H1 (cell line): Measurements from ENCODE around the gene TRAT1. TPM values are rescaled to one million over a fixed set of nuclear protein-coding genes. Genes with fewer than 3 reads are reported as not detected.

Experiments
- CTCF ChIA-PET: fragments of 300-600 bp; sonication (Branson Sonifier 250); formaldehyde crosslinking; loops from one replicate; lab custom pipeline; 2021; ENCODE audit not compliant: partially characterized antibody; lab: Charles Lee
- POLR2A ChIA-PET: fragments of 300-600 bp; sonication (Branson Sonifier 250); formaldehyde crosslinking; loops from one replicate; lab custom pipeline; 2021; ENCODE audit warnings: inconsistent platforms; ENCODE audit not compliant: partially characterized antibody; lab: Charles Lee
- DNase-seq, 2 experiments: peaks; one replicate each; pipeline versions ENCODE4 v3.0.0 to v3.0.0-alpha.2; 2010 to 2022; ENCODE audit warnings: low spot score in 2 of 2, low read depth in 1 of 2, mixed read lengths in 1 of 2
- FAIRE-seq: peaks from 2 replicates; lab custom pipeline; 2011; peaks lifted over from hg19 to GRCh38; lab: Jason Lieb, UNC
- H2AFZ ChIP-seq: 2 replicates; pipeline ENCODE4 v1.8.1; 2012; ENCODE audit warnings: low read length, inconsistent platforms
- H2AK5ac ChIP-seq: 2 replicates; pipeline ENCODE4 v1.6.1; 2013; ENCODE audit warnings: low read depth, low read length
- H2BK120ac ChIP-seq: replicated peaks from 2 replicates; pipeline ENCODE3; 2013; ENCODE audit warnings: low read depth, low read length, inconsistent platforms
- H2BK12ac ChIP-seq: 2 replicates; pipeline ENCODE4 v1.6.1; 2013; ENCODE audit warnings: low read depth, low read length
- H2BK15ac ChIP-seq: 2 replicates; pipeline ENCODE4 v1.6.1; 2013; ENCODE audit warnings: low read length
- H2BK20ac ChIP-seq: 2 replicates; pipeline ENCODE4 v1.6.1; 2013; ENCODE audit warnings: low read length
- H2BK5ac ChIP-seq: 2 replicates; pipeline ENCODE4 v1.6.1; 2013; ENCODE audit warnings: low read depth, low read length
- H3K14ac ChIP-seq: 2 replicates; pipeline ENCODE4 v1.6.1; 2013; ENCODE audit warnings: inconsistent platforms; ENCODE audit not compliant: insufficient read length
- H3K18ac ChIP-seq: 2 replicates; pipeline ENCODE4 v1.6.1; 2013; ENCODE audit warnings: low read length; ENCODE audit errors: extremely low read depth
- H3K23ac ChIP-seq: 2 replicates; pipeline ENCODE4 v1.6.1; 2013; ENCODE audit warnings: inconsistent platforms; ENCODE audit not compliant: insufficient read length
- H3K23me2 ChIP-seq: 2 replicates; pipeline ENCODE4 v1.6.1; 2013; ENCODE audit warnings: low read depth, low read length
- H3K27ac ChIP-seq: 2 replicates; pipeline ENCODE4 v1.6.1; 2011; ENCODE audit warnings: low read depth, low read length, inconsistent platforms
- H3K27me3 ChIP-seq, 4 experiments: replicated peaks in 1 of 4; 1 replicate in 1 of 4; 2 replicates in 3 of 4; pipeline versions ENCODE4 v1.6.1 to v1.8.1; 2011 to 2013; ENCODE audit warnings: low read length in 3 of 4, mild to moderate bottlenecking in 3 of 4, inconsistent platforms in 2 of 4, mixed read lengths in 2 of 4, moderate library complexity in 1 of 4; ENCODE audit not compliant: control insufficient read depth in 3 of 4, insufficient read depth in 3 of 4; ENCODE audit errors: extremely low read depth in 1 of 4
- H3K36me3 ChIP-seq, 4 experiments: 2 replicates each; pipeline versions ENCODE4 v1.6.1 to v1.8.1; 2011 to 2013; ENCODE audit warnings: mild to moderate bottlenecking in 4 of 4, low read length in 3 of 4, moderate library complexity in 2 of 4, control low read depth in 1 of 4, inconsistent platforms in 1 of 4; ENCODE audit not compliant: insufficient read depth in 4 of 4, control insufficient read depth in 2 of 4
- H3K4ac ChIP-seq: replicated peaks from 2 replicates; pipeline ENCODE3; 2013; ENCODE audit warnings: low read length, low read depth, mixed read lengths, inconsistent platforms; ENCODE audit not compliant: insufficient read length
- H3K4me1 ChIP-seq, 4 experiments: replicated peaks in 1 of 4; 1 replicate in 1 of 4; 2 replicates in 3 of 4; pipeline versions ENCODE4 v1.6.1 to v1.8.1; 2011 to 2013; ENCODE audit warnings: low read length in 3 of 4, inconsistent platforms in 2 of 4, mixed read lengths in 1 of 4; ENCODE audit not compliant: insufficient read depth in 4 of 4, control insufficient read depth in 3 of 4
- H3K4me2 ChIP-seq, 2 experiments: 2 replicates each; pipeline versions ENCODE4 v1.6.1 to v1.8.1; 2011 to 2013; ENCODE audit warnings: low read depth in 2 of 2, low read length in 2 of 2, control low read depth in 1 of 2, inconsistent platforms in 1 of 2, mild to moderate bottlenecking in 1 of 2; ENCODE audit not compliant: insufficient read depth in 1 of 2
- H3K4me3 ChIP-seq, 4 experiments: fragments of 200-600, 300-600 bp in 1 of 4; sonication (generic), shearing (Covaris generic), sonication (Bioruptor Twin) in 1 of 4; 2 replicates each; pipeline versions ENCODE4 v1.5.1 to v1.8.1; 2011 to 2016; ENCODE audit warnings: low read length in 4 of 4, low read depth in 3 of 4, control low read depth in 2 of 4, inconsistent platforms in 2 of 4, mild to moderate bottlenecking in 2 of 4, mixed read lengths in 1 of 4, moderate library complexity in 1 of 4; ENCODE audit not compliant: insufficient read depth in 2 of 4; ENCODE audit errors: extremely low read depth in 1 of 4
- H3K56ac ChIP-seq: replicated peaks from 2 replicates; pipeline ENCODE3; 2013; ENCODE audit warnings: low read depth, mild to moderate bottlenecking, mixed read lengths, low read length, inconsistent platforms; ENCODE audit not compliant: insufficient read length
- H3K79me1 ChIP-seq: 2 replicates; pipeline ENCODE4 v1.6.1; 2013; ENCODE audit warnings: low read depth, low read length, control low read depth
- H3K79me2 ChIP-seq, 2 experiments: 2 replicates each; pipeline versions ENCODE4 v1.6.1 to v1.8.1; 2012 to 2013; ENCODE audit warnings: low read length in 2 of 2, mild to moderate bottlenecking in 2 of 2, inconsistent platforms in 1 of 2; ENCODE audit not compliant: insufficient read depth in 2 of 2, control insufficient read depth in 1 of 2
- H3K9ac ChIP-seq, 4 experiments: replicated peaks in 1 of 4; 1 replicate in 1 of 4; 2 replicates in 3 of 4; pipeline versions ENCODE4 v1.6.1 to v1.8.1; 2011 to 2013; ENCODE audit warnings: low read depth in 3 of 4, low read length in 3 of 4, control low read depth in 2 of 4, mild to moderate bottlenecking in 2 of 4, moderate library complexity in 2 of 4, inconsistent platforms in 1 of 4; ENCODE audit errors: extremely low read depth in 1 of 4
- H3K9me3 ChIP-seq, 2 experiments: 2 replicates each; pipeline versions ENCODE4 v1.6.1 to v1.8.1; 2012 to 2013; ENCODE audit warnings: mild to moderate bottlenecking in 2 of 2, moderate library complexity in 2 of 2, control low read depth in 1 of 2, inconsistent platforms in 1 of 2, low read depth in 1 of 2, low read length in 1 of 2, mixed read lengths in 1 of 2; ENCODE audit not compliant: insufficient read depth in 2 of 2
- H4K20me1 ChIP-seq, 2 experiments: replicated peaks in 1 of 2; 2 replicates each; pipeline versions ENCODE3 to v1.8.1; 2011 to 2013; ENCODE audit warnings: inconsistent platforms in 2 of 2, low read length in 2 of 2, mild to moderate bottlenecking in 1 of 2; ENCODE audit not compliant: insufficient read depth in 2 of 2, control insufficient read depth in 1 of 2
- H4K5ac ChIP-seq: 2 replicates; pipeline ENCODE4 v1.6.1; 2013; ENCODE audit warnings: low read length, low read depth, mixed read lengths, inconsistent platforms; ENCODE audit not compliant: insufficient read length
- H4K8ac ChIP-seq: 2 replicates; pipeline ENCODE4 v1.8.0; 2013; ENCODE audit warnings: mild to moderate bottlenecking, moderate library complexity, low read length, inconsistent platforms; ENCODE audit not compliant: insufficient read depth; ENCODE audit errors: extremely low read depth
- H4K91ac ChIP-seq: replicated peaks from 2 replicates; pipeline ENCODE3; 2013; ENCODE audit warnings: low read length, mixed read lengths, inconsistent platforms; ENCODE audit not compliant: insufficient read length
- KDM4A ChIP-seq: IDR thresholded peaks from one replicate; pipeline ENCODE4 v1.7.1; 2012; ENCODE audit warnings: low read depth, mild to moderate bottlenecking, moderate library complexity, low read length, inconsistent platforms; ENCODE audit not compliant: severe bottlenecking
- MAFK ChIP-seq: IDR thresholded peaks from 2 replicates; pipeline ENCODE4 v1.6.1; 2012; ENCODE audit warnings: low read depth, mild to moderate bottlenecking, improper control_type of control experiment, low read length
- POLR2AphosphoS5 ChIP-seq: IDR thresholded peaks from 2 replicates; pipeline ENCODE4 v1.6.1; 2011; ENCODE audit warnings: low read depth, low read length
- RAD21 ChIP-seq, 2 experiments: IDR thresholded peaks in 1 of 2; conservative IDR thresholded peaks in 1 of 2; 2 replicates each; pipeline ENCODE4 v1.6.1; 2011; ENCODE audit warnings: low read depth in 2 of 2, low read length in 2 of 2, improper control_type of control experiment in 1 of 2, inconsistent platforms in 1 of 2, mild to moderate bottlenecking in 1 of 2, moderate library complexity in 1 of 2
- SIX5 ChIP-seq: IDR thresholded peaks from 2 replicates; pipeline ENCODE4 v1.6.1; 2011; ENCODE audit warnings: mild to moderate bottlenecking, low read depth, low read length
- TAF1 ChIP-seq: IDR thresholded peaks from 2 replicates; pipeline ENCODE4 v1.6.1; 2011; ENCODE audit warnings: mild to moderate bottlenecking, low read depth, low read length
- WGBS, 2 experiments: shearing (Covaris generic) in 1 of 2; methylation state at CpG; one replicate each; pipeline versions ENCODE4 v1.1.6 to v1.1.7; 2013 to 2015; ENCODE audit warnings: low lambda C conversion rate in 2 of 2, mixed read lengths in 2 of 2, inconsistent platforms in 1 of 2, low coverage in 1 of 2, missing lambda C conversion rate in 1 of 2; ENCODE audit not compliant: insufficient replicate concordance in 2 of 2, insufficient coverage in 1 of 2, insufficient read length in 1 of 2; ENCODE audit errors: extremely low coverage in 1 of 2, missing lambda C conversion rate in 1 of 2; 5-methylcytosine and 5-hydroxymethylcytosine counted together
- polyA plus RNA-seq, 7 experiments: library from polyadenylated mRNA; depleted of rRNA in 3 of 7; stranded (reverse) in 5 of 7; unstranded in 2 of 7; fragments of >200 nt in 5 of 7; fragments of 200-250 nt in 2 of 7; gene quantifications; 1 replicate in 5 of 7; 2 replicates in 1 of 7; 4 replicates in 1 of 7; pipeline versions ENCODE4 v1.2.1 to v1.2.3, GENCODE V29; 2011 to 2013; ENCODE audit warnings: missing spikeins in 2 of 7, mixed read lengths in 2 of 7
- total RNA-seq: library from RNA; stranded (reverse); fragmentation: NEBNext Ultra II Directional; extraction: Animal tissue kit (Norgen Biotek cat#: 25700); gene quantifications from 2 replicates; pipeline ENCODE4 v1.2.1, GENCODE V29; 2021
- TF ChIP-seq, protein P1 (sequence below): IDR thresholded peaks from 2 replicates; pipeline ENCODE4 v1.6.1; 2011; ENCODE audit warnings: low read length, improper control_type of control experiment

The TRAT1 gene
- total and polyA plus RNA-seq, 2 of the 8 experiments (the other 6 are each of a cell fraction or from before 2014, with no cell fraction given): not detected

DNA sequence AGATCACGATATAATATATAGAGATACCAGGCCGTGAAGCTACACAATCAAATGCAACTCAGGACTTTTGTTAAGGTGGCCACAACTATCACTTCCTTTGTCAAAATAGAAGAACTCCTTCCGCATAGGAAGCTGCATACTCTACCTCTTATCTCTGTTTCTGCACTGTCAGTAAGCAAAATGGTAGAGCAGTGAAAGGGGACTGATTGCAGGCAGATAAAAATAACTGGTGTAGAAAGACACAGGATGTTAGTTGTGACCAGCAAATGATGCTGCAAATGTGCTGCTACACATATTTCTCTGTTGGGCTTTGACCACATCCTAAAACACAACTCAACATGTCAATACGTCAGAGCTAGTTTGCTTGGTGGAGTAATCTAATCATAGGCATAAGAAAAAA is 16.3 kb upstream of the TRAT1 start:
- Histone ChIP-seq H3K23me2 (no peaks in the 10 kb centered on the region), H3K23ac (no peak overlapping the region), H3K14ac (no peak overlapping the region), H4K20me1 (no peaks in the 10 kb centered on the region), H3K4me2 (no peak overlapping the region), H3K9me3 (no peaks in the 10 kb centered on the region), H3K79me1 (no peaks in the 10 kb centered on the region), H3K27ac (no peak overlapping the region), H4K5ac (no peak overlapping the region), H2AFZ (0 out of 2 replicates have a peak overlapping the region, but pooled peaks have one; percentile 38), H2BK12ac (no peak overlapping the region), H4K91ac (no peak overlapping the region), H2BK20ac (no peak overlapping the region), H2BK5ac (no peak overlapping the region), H3K36me3 (no peaks in the 10 kb centered on the region), H3K79me2 (no peaks in the 10 kb centered on the region), H2BK120ac (no peak overlapping the region), H3K9ac (no peak overlapping the region), H3K18ac (no peak overlapping the region), H2AK5ac (no peak overlapping the region), H3K56ac (no peak overlapping the region), H3K4ac (no peak overlapping the region), H3K4me1 (no peaks in the 10 kb centered on the region), H2BK15ac (no peak overlapping the region), H4K8ac (no peak overlapping the region), H3K27me3 (no peaks in the 10 kb centered on the region), H3K4me3 (no peak overlapping the region)
- POLR2A ChIA-PET: no interaction called here
- DNase-seq (no peak), FAIRE-seq (no peak)
- WGBS, 2 experiments: 92% methylated on average over 4 of the region's 4 CpGs; no CpG with 5 or more reads in 1 of the 2 experiments
- TF ChIP-seq SIX5 (no peak), MAFK (no peak), POLR2AphosphoS5 (no peak), TAF1 (no peak), RAD21 (IDR thresholded peaks at IDR 0.05 in 1 of 2, conservative IDR thresholded peaks at IDR 0.05 in 1 of 2; ENCODE audit: low read depth in 2 of 2, low read length in 2 of 2) (no peak), KDM4A (no peak)
- TF ChIP-seq, protein P1, sequence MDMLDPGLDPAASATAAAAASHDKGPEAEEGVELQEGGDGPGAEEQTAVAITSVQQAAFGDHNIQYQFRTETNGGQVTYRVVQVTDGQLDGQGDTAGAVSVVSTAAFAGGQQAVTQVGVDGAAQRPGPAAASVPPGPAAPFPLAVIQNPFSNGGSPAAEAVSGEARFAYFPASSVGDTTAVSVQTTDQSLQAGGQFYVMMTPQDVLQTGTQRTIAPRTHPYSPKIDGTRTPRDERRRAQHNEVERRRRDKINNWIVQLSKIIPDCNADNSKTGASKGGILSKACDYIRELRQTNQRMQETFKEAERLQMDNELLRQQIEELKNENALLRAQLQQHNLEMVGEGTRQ: no peak
- CTCF ChIA-PET: interaction anchor here (2.2 kb wide), 1 partner anchor 13 kb away, joined by 8 read pairs; no protein-coding TSS in a partner anchor
